Activated CD4-positive, alpha-beta T cell treated with anti-CD3 and anti-CD28 coated beads, Interleukin-2, amount 10 ng/mL, durations not matched to agents 7 days and 5 days (primary cell): ENCODE results near the gene PTPRJ. TPM values are rescaled to one million over a fixed set of nuclear protein-coding genes. Genes with fewer than 3 reads are reported as not detected.

Source experiments
- CTCF ChIA-PET: fragments of 350-600 bp; sonication (Branson Sonifier 250); formaldehyde crosslinking; loops from one replicate; lab custom pipeline; 2021; ENCODE audit warnings: antibody characterized with exemption; lab: Charles Lee
- POLR2A ChIA-PET: fragments of 350-600 bp; sonication (Branson Sonifier 250); formaldehyde crosslinking; loops from one replicate; lab custom pipeline; 2021; ENCODE audit warnings: antibody characterized with exemption; lab: Charles Lee
- DNase-seq: peaks from one replicate; pipeline ENCODE4 v3.0.0-alpha.2; 2020
- H3K27ac Mint-ChIP-seq: one replicate; pipeline ENCODE4 v1.8.0; 2021; ENCODE audit warnings: mild to moderate bottlenecking, moderate library complexity, mixed read lengths
- H3K27me3 Mint-ChIP-seq: one replicate; pipeline ENCODE4 v1.8.0; 2021; ENCODE audit warnings: mixed read lengths
- H3K36me3 Mint-ChIP-seq: one replicate; pipeline ENCODE4 v1.8.0; 2021; ENCODE audit warnings: low read depth, mixed read lengths
- H3K4me1 Mint-ChIP-seq: one replicate; pipeline ENCODE4 v1.8.0; 2021; ENCODE audit warnings: mixed read lengths
- H3K4me3 Mint-ChIP-seq: one replicate; pipeline ENCODE4 v1.8.0; 2021; ENCODE audit warnings: mild to moderate bottlenecking, moderate library complexity, mixed read lengths
- H3K9me3 Mint-ChIP-seq: one replicate; pipeline ENCODE4 v1.8.0; 2021; ENCODE audit warnings: mixed read lengths
- total RNA-seq, 2 experiments: library from RNA; stranded (reverse); gene quantifications; one replicate each; pipeline ENCODE4 v1.2.3, GENCODE V29; 2021

PTPRJ gene
- total RNA-seq, 2 experiments from 2014 or later: 75.2 to 81.3 TPM

GRCh38 chr11:48052183-48053044, 72.1 kb downstream of the PTPRJ start:
- no peak overlapping the region for H3K4me3 Mint-ChIP-seq
- peaks cover 84% of the 10 kb centered on the region for H3K4me1 Mint-ChIP-seq
- POLR2A ChIA-PET: no interaction called here
- H3K36me3 Mint-ChIP-seq: peaks cover 50% of the 10 kb centered on the region
- DNase-seq: no peak
- H3K27ac Mint-ChIP-seq: peak overlapping the region; percentile 21
- CTCF ChIA-PET: interaction anchor here (1.1 to 1.9 kb wide), 6 partner anchors 10 to 118 kb away, joined by 3 to 7 read pairs (median 4); no protein-coding TSS in a partner anchor
- no peaks in the 10 kb centered on the region for H3K9me3 Mint-ChIP-seq
- no peaks in the 10 kb centered on the region for H3K27me3 Mint-ChIP-seq

GRCh38 chr11:48054994-48055291, 74.6 kb downstream of the PTPRJ start:
- Mint-ChIP-seq H3K27ac (peak overlapping the region; percentile 82), H3K9me3 (no peaks in the 10 kb centered on the region), H3K4me1 (peaks cover 89% of the 10 kb centered on the region), H3K36me3 (peaks cover 58% of the 10 kb centered on the region), H3K27me3 (no peaks in the 10 kb centered on the region), H3K4me3 (no peak overlapping the region)
- POLR2A ChIA-PET: interaction anchor here (1.3 to 2.2 kb wide), 3 partner anchors 48 to 54 kb away, joined by 4 to 20 read pairs (median 6); no protein-coding TSS in a partner anchor
- no peak for DNase-seq
- CTCF ChIA-PET: interaction anchor here (1.3 to 5.0 kb wide), 9 partner anchors 8 to 121 kb away, joined by 3 to 22 read pairs (median 5); no protein-coding TSS in a partner anchor

- H3K4me3 Mint-ChIP-seq: peak overlapping the region; percentile 34
- ChIA-PET CTCF (interaction anchor here (0.7 to 5.0 kb wide), 25 partner anchors 9 to 448 kb away, joined by 3 to 22 read pairs (median 3); no protein-coding TSS in a partner anchor), POLR2A (interaction anchor here (0.8 to 2.2 kb wide), 7 partner anchors 43 to 72 kb away, joined by 3 to 20 read pairs (median 4); no protein-coding TSS in a partner anchor)
- no peaks in the 10 kb centered on the region for H3K9me3 Mint-ChIP-seq
- peak overlapping the region; percentile 82 for H3K27ac Mint-ChIP-seq
- H3K36me3 Mint-ChIP-seq: peaks cover 58% of the 10 kb centered on the region
- peak; percentile 89 for DNase-seq
- H3K27me3 Mint-ChIP-seq: no peaks in the 10 kb centered on the region
- H3K4me1 Mint-ChIP-seq: peaks cover 90% of the 10 kb centered on the region
Observed at GRCh38 chr11:48055292-48056132, 75.2 kb downstream of the PTPRJ start.

GRCh38 chr11:48056325-48057183, 76.2 kb downstream of the PTPRJ start:
- Mint-ChIP-seq H3K4me3 (peak overlapping the region; percentile 34), H3K36me3 (peaks cover 62% of the 10 kb centered on the region), H3K9me3 (no peaks in the 10 kb centered on the region), H3K27ac (peak overlapping the region; percentile 82), H3K4me1 (peaks cover 91% of the 10 kb centered on the region), H3K27me3 (no peaks in the 10 kb centered on the region)
- DNase-seq: no peak
- CTCF ChIA-PET: interaction anchor here (0.5 to 5.0 kb wide), 23 partner anchors 9 to 449 kb away, joined by 3 to 22 read pairs (median 3); no protein-coding TSS in a partner anchor
- POLR2A ChIA-PET: interaction anchor here (0.8 to 2.2 kb wide), 8 partner anchors 44 to 73 kb away, joined by 3 to 20 read pairs (median 4); no protein-coding TSS in a partner anchor

- H3K4me3 Mint-ChIP-seq: peak overlapping the region; percentile 51
- POLR2A ChIA-PET: interaction anchor here (0.8 to 0.9 kb wide), 2 partner anchors 49 kb away, joined by 3 to 8 read pairs; no protein-coding TSS in a partner anchor
- no peaks in the 10 kb centered on the region for H3K27me3 Mint-ChIP-seq
- H3K27ac Mint-ChIP-seq: peak overlapping the region; percentile 82
- no peak for DNase-seq
- peaks cover 58% of the 10 kb centered on the region for H3K36me3 Mint-ChIP-seq
- CTCF ChIA-PET: interaction anchor here (1.0 to 5.0 kb wide), 5 partner anchors 8 to 148 kb away, joined by 3 to 22 read pairs (median 3); no protein-coding TSS in a partner anchor
- H3K9me3 Mint-ChIP-seq: no peaks in the 10 kb centered on the region
- H3K4me1 Mint-ChIP-seq: peaks cover 85% of the 10 kb centered on the region
Observed at GRCh38 chr11:48058064-48058463, 77.7 kb downstream of the PTPRJ start.

- no peaks in the 10 kb centered on the region for H3K9me3 Mint-ChIP-seq
- peaks cover 64% of the 10 kb centered on the region for H3K36me3 Mint-ChIP-seq
- H3K27me3 Mint-ChIP-seq: no peaks in the 10 kb centered on the region
- ChIA-PET POLR2A (interaction anchor here (0.8 kb wide), 1 partner anchor 49 kb away, joined by 3 read pairs; no protein-coding TSS in a partner anchor), CTCF (interaction anchor here (0.6 to 5.0 kb wide), 8 partner anchors 19 to 363 kb away, joined by 3 to 22 read pairs (median 4); no protein-coding TSS in a partner anchor)
- H3K4me3 Mint-ChIP-seq: peak overlapping the region; percentile 42
- DNase-seq: no peak
- peaks cover 88% of the 10 kb centered on the region for H3K4me1 Mint-ChIP-seq
- H3K27ac Mint-ChIP-seq: peak overlapping the region; percentile 82
Observed at GRCh38 chr11:48058788-48059187, 78.4 kb downstream of the PTPRJ start.

GRCh38 chr11:48062649-48063048, 82.3 kb downstream of the PTPRJ start:
- Mint-ChIP-seq H3K27ac (peak overlapping the region; percentile 78), H3K4me3 (no peak overlapping the region), H3K9me3 (no peaks in the 10 kb centered on the region), H3K4me1 (peaks cover 73% of the 10 kb centered on the region), H3K27me3 (no peaks in the 10 kb centered on the region), H3K36me3 (peaks cover 56% of the 10 kb centered on the region)
- CTCF ChIA-PET: interaction anchor here (0.5 to 1.7 kb wide), 5 partner anchors 9 to 173 kb away, joined by 3 to 6 read pairs (median 3); no protein-coding TSS in a partner anchor
- POLR2A ChIA-PET: no interaction called here
- no peak for DNase-seq

- ChIA-PET POLR2A (no interaction called here), CTCF (interaction anchor here (0.6 to 1.7 kb wide), 6 partner anchors 8 to 188 kb away, joined by 3 to 9 read pairs (median 4); no protein-coding TSS in a partner anchor)
- H3K27ac Mint-ChIP-seq: peak overlapping the region; percentile 72
- H3K27me3 Mint-ChIP-seq: no peaks in the 10 kb centered on the region
- peaks cover 5% of the 10 kb centered on the region for H3K9me3 Mint-ChIP-seq
- no peak for DNase-seq
- peaks cover 59% of the 10 kb centered on the region for H3K36me3 Mint-ChIP-seq
- peaks cover 71% of the 10 kb centered on the region for H3K4me1 Mint-ChIP-seq
- no peak overlapping the region for H3K4me3 Mint-ChIP-seq
Observed at GRCh38 chr11:48063424-48063978, 83.1 kb downstream of the PTPRJ start.

GRCh38 chr11:48064306-48064705, 83.9 kb downstream of the PTPRJ start:
- Mint-ChIP-seq H3K27me3 (no peaks in the 10 kb centered on the region), H3K9me3 (peaks cover 6% of the 10 kb centered on the region), H3K4me3 (no peak overlapping the region), H3K36me3 (peaks cover 57% of the 10 kb centered on the region), H3K4me1 (peaks cover 63% of the 10 kb centered on the region), H3K27ac (no peak overlapping the region)
- ChIA-PET CTCF (interaction anchor here (0.8 to 1.7 kb wide), 6 partner anchors 11 to 81 kb away, joined by 3 to 9 read pairs (median 4); no protein-coding TSS in a partner anchor), POLR2A (no interaction called here)
- DNase-seq: no peak

GRCh38 chr11:48066881-48067800, 86.8 kb downstream of the PTPRJ start:
- ChIA-PET CTCF (interaction anchor here (0.6 kb wide), 1 partner anchor 111 kb away, joined by 3 read pairs; no protein-coding TSS in a partner anchor), POLR2A (no interaction called here)
- peaks cover 55% of the 10 kb centered on the region for H3K36me3 Mint-ChIP-seq

More at GRCh38 chr11:48066881-48067800, 86.8 kb downstream of the PTPRJ start:
- H3K27ac Mint-ChIP-seq: peak overlapping the region; percentile 41
- no peak for DNase-seq
- no peak overlapping the region for H3K4me3 Mint-ChIP-seq
- H3K27me3 Mint-ChIP-seq: no peaks in the 10 kb centered on the region
- peaks cover 39% of the 10 kb centered on the region for H3K4me1 Mint-ChIP-seq
- H3K9me3 Mint-ChIP-seq: peaks cover 6% of the 10 kb centered on the region
